Hepatocyte (in vitro differentiated cells): ENCODE results near the gene DHX9. TPM values are rescaled to one million over a fixed set of nuclear protein-coding genes. Genes with fewer than 3 reads are reported as not detected.
A peak's percentile ranks its signal among the peaks of the same experiment; 100 is the strongest.

Source experiments
- DNase-seq: peaks from one replicate; pipeline ENCODE4 v3.0.0-alpha.2; 2016; ENCODE audit warnings: low spot score
- H2AFZ ChIP-seq: fragments of 200-600 bp; sonication (generic); 2 replicates; pipeline ENCODE4 v1.6.0; 2016; ENCODE audit warnings: antibody characterized with exemption, mild to moderate bottlenecking
- H3K27ac ChIP-seq: fragments of 200-600 bp; sonication (generic); 2 replicates; pipeline ENCODE4 v1.5.1; 2016; ENCODE audit warnings: mild to moderate bottlenecking
- H3K27me3 ChIP-seq: fragments of 200-600 bp; sonication (generic); 2 replicates; pipeline ENCODE4 v1.6.1; 2016
- H3K36me3 ChIP-seq: fragments of 200-600 bp; sonication (generic); replicated peaks from 2 replicates; pipeline ENCODE4 v1.5.1; 2016; ENCODE audit warnings: low read depth; ENCODE audit not compliant: insufficient read depth
- H3K4me1 ChIP-seq: fragments of 200-600 bp; sonication (generic); 2 replicates; pipeline ENCODE4 v1.5.1; 2016; ENCODE audit warnings: mild to moderate bottlenecking, moderate library complexity; ENCODE audit not compliant: insufficient read depth
- H3K4me2 ChIP-seq: fragments of 200-600 bp; sonication (generic); 2 replicates; pipeline ENCODE4 v1.6.0; 2016
- H3K4me3 ChIP-seq: fragments of 200-600 bp; sonication (generic); 2 replicates; pipeline ENCODE4 v1.5.1; 2016; ENCODE audit warnings: mild to moderate bottlenecking
- H3K79me2 ChIP-seq: fragments of 200-600 bp; sonication (generic); 2 replicates; pipeline ENCODE4 v1.6.0; 2017; ENCODE audit warnings: mild to moderate bottlenecking
- H3K9me2 ChIP-seq: fragments of 200-600 bp; sonication (generic); replicated peaks from 2 replicates; pipeline ENCODE4 v1.6.0; 2017; ENCODE audit warnings: mild to moderate bottlenecking; ENCODE audit not compliant: insufficient read depth
- H3K9me3 ChIP-seq: fragments of 200-600 bp; sonication (generic); 2 replicates; pipeline ENCODE4 v1.5.1; 2016; ENCODE audit warnings: low read depth, mild to moderate bottlenecking
- H4K20me1 ChIP-seq: fragments of 200-600 bp; sonication (generic); 2 replicates; pipeline ENCODE4 v1.6.0; 2016; ENCODE audit warnings: mild to moderate bottlenecking; ENCODE audit not compliant: insufficient read depth, poor library complexity, severe bottlenecking
- EZH2 ChIP-seq: fragments of 200-600 bp; sonication (generic); IDR thresholded peaks from 2 replicates; pipeline ENCODE4 v1.6.1; 2016; ENCODE audit warnings: antibody characterized with exemption, mild to moderate bottlenecking, borderline replicate concordance
- EZH2phosphoT487 ChIP-seq: fragments of 200-600 bp; sonication (generic); IDR thresholded peaks from one replicate; pipeline ENCODE4 v1.6.1; 2018; ENCODE audit warnings: antibody characterized with exemption, mild to moderate bottlenecking, low read depth, moderate library complexity; ENCODE audit not compliant: unreplicated experiment, severe bottlenecking
- WGBS: methylation state at CpG from one replicate; pipeline ENCODE4 v1.1.6; 2016; ENCODE audit warnings: low lambda C conversion rate; ENCODE audit errors: missing lambda C conversion rate; 5-methylcytosine and 5-hydroxymethylcytosine counted together
- polyA plus RNA-seq: library from polyadenylated mRNA; unstranded; fragments of >200 nt; fragmentation: Nextera tagmentation; extraction: Ambion mirVana; gene quantifications from 2 replicates; pipeline ENCODE4 v1.2.1, GENCODE V29; 2016
- total RNA-seq: library from RNA; depleted of rRNA; stranded (reverse); fragments of >200 nt; gene quantifications from 2 replicates; pipeline ENCODE4 v1.2.3, GENCODE V29; 2014
- TF ChIP-seq, protein P1 (sequence below): fragments of 200-600 bp; sonication (generic); IDR thresholded peaks from 2 replicates; pipeline ENCODE4 v1.5.1; 2016; ENCODE audit warnings: antibody characterized with exemption, mild to moderate bottlenecking; ENCODE audit not compliant: poor library complexity

DHX9 gene
- total and polyA plus RNA-seq, 2 experiments from 2014 or later: 70.7 to 114 TPM

GRCh38 chr1:182869241-182869666 lies 30.1 kb downstream of the DHX9 start:
- Histone ChIP-seq H3K79me2 (peaks cover 14% of the 10 kb centered on the region), H3K4me1 (no peaks in the 10 kb centered on the region), H3K9me2 (no peaks in the 10 kb centered on the region), H2AFZ (no peak overlapping the region), H3K27ac (peak overlapping the region; percentile 42), H3K4me2 (no peak overlapping the region), H3K4me3 (no peak overlapping the region), H4K20me1 (peaks cover 14% of the 10 kb centered on the region), H3K36me3 (peaks cover 4% of the 10 kb centered on the region), H3K27me3 (no peaks in the 10 kb centered on the region), H3K9me3 (no peaks in the 10 kb centered on the region)
- DNase-seq: peak; percentile 7
- 99% methylated on average over 12 of the region's 12 CpGs for WGBS
- TF ChIP-seq EZH2phosphoT487 (no peak), EZH2 (no peak)

DNA sequence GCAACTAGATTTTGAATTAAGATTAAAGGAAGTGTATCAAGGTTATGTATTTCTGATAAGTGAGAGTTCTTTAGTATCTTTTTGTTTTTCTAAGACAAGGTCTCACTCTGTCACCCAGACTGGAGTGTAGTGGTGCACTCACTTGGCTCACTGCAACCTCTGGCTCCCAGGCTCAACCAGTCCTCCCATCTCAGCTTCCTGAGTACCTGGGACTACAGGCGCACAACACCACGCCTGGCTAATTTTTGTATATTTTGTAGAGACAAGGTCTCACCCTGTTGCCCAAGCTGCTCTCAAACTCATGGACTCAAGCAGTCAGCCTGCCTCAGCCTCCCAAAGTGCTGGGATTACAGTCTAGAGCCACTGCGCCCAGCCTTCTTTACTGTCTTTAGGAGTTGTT lies 33.7 kb downstream of the DHX9 start:
- no peak overlapping the region for H3K4me2 ChIP-seq
- 100% methylated on average over 3 of the region's 3 CpGs for WGBS
- H2AFZ ChIP-seq: no peak overlapping the region
- no peaks in the 10 kb centered on the region for H3K4me1 ChIP-seq
- H3K9me2 ChIP-seq: no peaks in the 10 kb centered on the region
- no peaks in the 10 kb centered on the region for H3K9me3 ChIP-seq
- no peak for DNase-seq
- H3K27ac ChIP-seq: no peak overlapping the region
- no peak for TF ChIP-seq EZH2phosphoT487
- no peak for TF ChIP-seq EZH2
- TF ChIP-seq, protein P1, sequence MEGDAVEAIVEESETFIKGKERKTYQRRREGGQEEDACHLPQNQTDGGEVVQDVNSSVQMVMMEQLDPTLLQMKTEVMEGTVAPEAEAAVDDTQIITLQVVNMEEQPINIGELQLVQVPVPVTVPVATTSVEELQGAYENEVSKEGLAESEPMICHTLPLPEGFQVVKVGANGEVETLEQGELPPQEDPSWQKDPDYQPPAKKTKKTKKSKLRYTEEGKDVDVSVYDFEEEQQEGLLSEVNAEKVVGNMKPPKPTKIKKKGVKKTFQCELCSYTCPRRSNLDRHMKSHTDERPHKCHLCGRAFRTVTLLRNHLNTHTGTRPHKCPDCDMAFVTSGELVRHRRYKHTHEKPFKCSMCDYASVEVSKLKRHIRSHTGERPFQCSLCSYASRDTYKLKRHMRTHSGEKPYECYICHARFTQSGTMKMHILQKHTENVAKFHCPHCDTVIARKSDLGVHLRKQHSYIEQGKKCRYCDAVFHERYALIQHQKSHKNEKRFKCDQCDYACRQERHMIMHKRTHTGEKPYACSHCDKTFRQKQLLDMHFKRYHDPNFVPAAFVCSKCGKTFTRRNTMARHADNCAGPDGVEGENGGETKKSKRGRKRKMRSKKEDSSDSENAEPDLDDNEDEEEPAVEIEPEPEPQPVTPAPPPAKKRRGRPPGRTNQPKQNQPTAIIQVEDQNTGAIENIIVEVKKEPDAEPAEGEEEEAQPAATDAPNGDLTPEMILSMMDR: no peak
- H3K4me3 ChIP-seq: no peak overlapping the region
- H4K20me1 ChIP-seq: peaks cover 12% of the 10 kb centered on the region
- peaks cover 8% of the 10 kb centered on the region for H3K36me3 ChIP-seq
- H3K79me2 ChIP-seq: peaks cover 14% of the 10 kb centered on the region
- H3K27me3 ChIP-seq: no peaks in the 10 kb centered on the region

GRCh38 chr1:182875889-182876288 lies 36.7 kb downstream of the DHX9 start:
- Histone ChIP-seq H3K4me2 (no peak overlapping the region), H4K20me1 (peaks cover 13% of the 10 kb centered on the region), H3K79me2 (peaks cover 18% of the 10 kb centered on the region), H3K4me1 (no peaks in the 10 kb centered on the region), H3K9me3 (no peaks in the 10 kb centered on the region), H3K9me2 (no peaks in the 10 kb centered on the region), H3K4me3 (no peak overlapping the region), H3K27me3 (no peaks in the 10 kb centered on the region), H3K36me3 (peaks cover 12% of the 10 kb centered on the region), H3K27ac (no peak overlapping the region), H2AFZ (no peak overlapping the region)
- TF ChIP-seq, protein P1: no peak
- TF ChIP-seq EZH2phosphoT487 (no peak), EZH2 (no peak)
- DNase-seq: no peak
- WGBS: 97% methylated on average over 2 of the region's 2 CpGs

GRCh38 chr1:182877331-182877730 lies 38.2 kb downstream of the DHX9 start:
- Histone ChIP-seq H3K4me3 (no peak overlapping the region), H4K20me1 (peaks cover 5% of the 10 kb centered on the region), H3K4me2 (no peak overlapping the region), H2AFZ (no peak overlapping the region), H3K4me1 (no peaks in the 10 kb centered on the region), H3K27me3 (no peaks in the 10 kb centered on the region), H3K36me3 (peaks cover 26% of the 10 kb centered on the region), H3K9me3 (no peaks in the 10 kb centered on the region), H3K27ac (no peak overlapping the region), H3K9me2 (no peaks in the 10 kb centered on the region), H3K79me2 (peaks cover 23% of the 10 kb centered on the region)
- TF ChIP-seq, protein P1: no peak
- no peak for TF ChIP-seq EZH2phosphoT487
- no peak for TF ChIP-seq EZH2
- DNase-seq: no peak
